ENCODE results near the gene STK16.
A peak's percentile ranks its signal among the peaks of the same experiment; 100 is the strongest.

The STK16 gene

DNA sequence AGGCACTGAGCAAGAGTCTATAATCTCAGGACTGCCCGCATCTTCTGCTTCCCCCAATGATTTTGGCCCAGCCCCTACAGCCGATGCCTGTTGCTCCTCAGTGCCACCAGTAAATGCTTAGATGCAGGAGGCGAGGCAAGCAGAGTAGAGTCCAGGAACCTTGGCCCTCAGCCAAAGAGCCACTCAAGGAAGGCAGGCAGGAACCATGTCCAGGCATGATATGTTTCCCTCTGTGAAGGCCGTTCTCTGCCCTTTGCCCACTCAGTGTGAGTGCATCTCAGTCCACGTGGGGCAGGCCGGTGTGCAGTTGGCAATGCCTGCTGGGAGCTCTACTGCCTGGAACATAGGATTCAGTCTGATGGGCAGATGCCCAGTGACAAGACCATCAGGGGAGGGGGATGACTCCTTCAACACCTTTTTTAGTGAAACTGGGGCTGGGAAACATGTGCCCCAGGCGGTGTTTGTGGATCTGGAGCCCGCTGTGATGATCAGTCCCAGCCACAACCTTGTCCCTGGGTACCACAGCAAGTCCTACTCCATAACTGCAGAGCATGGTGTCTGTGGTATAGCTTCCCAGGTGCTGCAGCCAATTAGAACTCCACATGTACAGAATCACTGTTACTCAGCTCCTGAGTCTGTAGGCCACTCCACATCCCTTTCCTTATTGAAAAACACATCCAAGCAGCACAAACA lies 24.2 kb downstream of the STK16 start:
- DNase-seq (ENCODE audit: low read depth in 2 of 2), result no peak

DNA sequence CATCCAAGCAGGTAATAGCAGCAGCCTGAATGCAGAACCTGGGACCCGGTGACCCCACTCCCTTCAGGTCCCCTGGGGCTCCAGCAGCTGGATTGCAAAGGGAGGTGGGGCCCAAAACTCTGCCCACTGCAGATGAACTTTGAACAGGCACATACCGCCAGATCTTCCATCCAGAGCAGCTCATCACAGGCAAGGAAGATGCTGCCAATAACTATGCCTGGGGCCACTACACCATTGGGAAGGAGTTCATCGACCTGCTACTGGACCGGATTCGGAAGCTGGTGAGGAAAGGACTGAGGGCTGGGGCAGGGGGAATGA lies 24.7 kb downstream of the STK16 start:
- no peak for DNase-seq (ENCODE audit: low read depth in 2 of 2)

DNA sequence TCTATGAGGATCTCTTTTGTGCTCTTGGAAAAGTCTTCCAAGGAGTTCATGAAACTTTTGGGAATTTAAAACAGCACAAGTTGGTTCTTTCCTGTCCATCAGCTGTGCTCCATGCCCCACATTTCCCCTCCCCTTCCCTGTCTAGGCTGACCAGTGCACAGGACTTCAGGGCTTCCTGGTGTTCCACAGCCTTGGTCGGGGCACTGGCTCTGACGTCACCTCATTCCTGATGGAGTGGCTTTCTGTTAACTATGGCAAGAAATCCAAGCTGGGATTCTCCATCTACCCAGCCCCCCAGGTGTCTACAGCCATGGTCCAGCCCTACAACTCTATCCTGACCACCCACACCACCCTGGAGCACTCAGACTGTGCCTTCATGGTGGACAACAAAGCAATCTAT lies 25.7 kb downstream of the STK16 start:
- DNase-seq (ENCODE audit: low read depth in 2 of 2), result no peak

DNA sequence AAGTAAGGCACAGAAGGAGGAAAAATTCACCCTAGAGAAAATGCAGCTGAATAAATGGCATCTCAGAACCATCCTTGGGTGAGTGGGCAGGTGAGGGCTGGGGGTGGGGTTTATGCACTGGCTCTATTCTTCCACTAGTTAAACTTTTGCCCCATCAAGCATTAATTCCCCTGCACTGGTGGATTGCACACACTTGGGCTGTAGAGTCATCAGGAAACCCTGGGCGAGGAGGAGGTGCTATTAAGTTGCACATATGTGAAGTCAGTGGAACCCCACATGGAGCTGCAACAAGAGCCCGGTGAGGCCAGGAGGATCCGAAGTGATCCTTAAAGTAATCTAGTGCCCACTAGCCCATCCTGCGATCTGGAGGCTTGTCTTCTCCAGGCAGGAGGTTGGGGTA lies 27.1 kb downstream of the STK16 start:
- no peak for DNase-seq (ENCODE audit: low read depth in 2 of 2)

DNA sequence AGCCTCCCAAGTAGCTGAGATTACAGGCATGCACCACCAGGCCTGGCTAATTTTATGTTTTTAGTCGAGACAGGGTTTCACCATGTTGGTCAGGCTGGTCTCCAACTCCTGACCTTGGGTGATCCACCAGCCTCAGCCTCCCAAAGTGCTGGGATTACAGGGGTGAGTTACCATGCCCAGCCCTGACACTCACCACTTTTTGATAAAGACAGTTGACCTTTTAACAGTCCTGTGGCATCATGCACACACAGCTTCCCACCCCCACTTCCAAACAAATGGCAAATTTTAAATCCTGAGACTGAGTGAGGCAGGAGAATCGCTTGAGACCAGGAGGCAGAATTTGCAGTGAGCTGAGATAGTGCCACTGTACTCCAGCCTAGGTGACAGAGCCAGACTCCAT lies 27.7 kb downstream of the STK16 start:
- DNase-seq (ENCODE audit: low read depth in 2 of 2), result no peak

DNA sequence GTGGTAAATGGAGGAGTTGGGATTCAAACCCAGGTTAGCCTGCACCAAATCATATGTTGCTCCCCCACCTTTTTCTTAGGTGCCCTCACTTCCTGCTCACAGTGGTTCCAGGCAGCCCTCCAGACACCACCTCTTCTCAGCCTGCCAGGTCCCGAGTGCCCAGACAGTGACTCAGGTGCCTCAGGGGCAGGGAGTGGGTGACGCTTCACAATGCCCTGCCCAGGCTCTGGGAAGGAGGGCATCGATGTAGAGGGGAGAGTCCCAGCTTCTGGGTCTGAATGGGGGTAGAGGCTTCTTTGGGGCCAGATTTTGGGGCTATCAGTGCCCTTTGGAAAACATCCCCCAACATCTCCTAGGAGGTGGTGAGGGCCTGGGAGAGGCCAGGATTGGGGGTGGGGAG lies 28.7 kb downstream of the STK16 start:
- DNase-seq (ENCODE audit: low read depth in 2 of 2), result no peak

DNA sequence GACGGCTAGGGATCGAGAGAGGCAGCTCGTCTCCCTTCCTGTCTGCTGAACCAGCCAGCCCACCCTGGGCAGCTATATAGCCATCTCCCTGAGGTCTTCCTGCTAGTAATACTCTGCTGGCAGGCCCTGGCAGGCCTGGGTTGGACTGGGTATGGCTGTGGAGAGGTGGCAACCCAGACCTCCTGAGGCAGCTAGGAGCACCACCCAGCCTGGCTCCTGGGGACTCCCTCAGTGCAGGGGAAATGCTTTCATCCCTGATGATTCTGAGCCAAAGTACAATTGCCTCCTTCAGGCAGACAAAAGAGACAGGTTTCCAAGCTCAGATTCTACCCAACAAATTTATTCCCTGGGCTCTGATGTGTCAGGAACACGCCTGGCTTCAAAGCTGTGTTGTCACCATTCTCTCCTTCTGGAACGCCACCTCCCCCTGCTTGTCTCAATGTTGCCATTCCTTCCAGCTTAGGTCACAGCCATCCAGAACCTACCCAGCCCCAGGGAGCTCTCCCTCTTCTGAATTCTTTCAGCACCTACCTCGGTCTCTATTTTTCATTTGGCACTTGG lies 29.2 kb downstream of the STK16 start:
- no peak for DNase-seq (ENCODE audit: low read depth in 2 of 2)

DNA sequence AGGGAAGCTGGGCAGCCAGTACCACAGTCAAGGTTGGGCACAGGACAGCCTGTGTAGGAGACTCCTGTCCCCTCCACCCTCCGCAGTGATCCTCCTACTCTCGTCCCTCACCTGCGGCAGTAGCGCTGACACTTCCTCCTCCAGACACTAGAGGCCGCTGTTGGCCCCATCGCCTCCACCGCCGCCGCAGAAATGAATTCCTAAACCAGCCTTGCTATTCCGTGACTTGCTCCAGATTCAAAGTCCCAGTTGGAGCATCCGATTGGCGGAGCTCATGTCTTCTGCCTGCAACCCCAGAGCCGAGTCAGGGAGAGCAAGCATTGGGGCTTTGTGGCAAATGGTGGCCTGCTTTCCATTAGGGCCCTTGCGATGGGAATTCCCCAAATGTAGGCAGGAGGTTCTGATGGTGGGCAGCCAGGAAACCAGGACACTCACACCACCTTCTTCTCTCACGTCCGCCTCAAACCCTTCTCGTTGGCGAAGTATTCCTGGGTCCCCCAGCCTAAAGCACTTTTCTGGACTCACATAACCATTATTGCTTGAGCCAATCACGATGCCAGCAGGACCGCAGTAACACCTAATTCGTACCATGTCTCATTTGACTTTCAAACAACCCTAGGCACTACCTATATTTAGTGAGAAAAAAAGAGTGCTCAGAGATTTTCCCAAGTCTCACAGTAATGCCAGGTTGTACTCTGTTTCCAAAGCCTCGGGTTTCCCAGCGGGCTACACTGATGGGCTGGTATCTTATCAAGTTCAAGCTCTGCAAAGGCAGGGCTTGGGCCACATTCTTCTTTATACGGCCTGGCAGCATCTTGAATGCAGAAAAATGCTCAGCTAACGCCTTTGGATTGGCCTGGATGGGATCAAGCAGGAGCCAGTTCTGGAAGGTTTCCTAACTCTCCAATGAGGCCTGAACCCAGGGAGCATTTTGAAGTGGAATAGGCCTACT lies 32.7 kb downstream of the STK16 start:
- DNase-seq (ENCODE audit: low read depth in 2 of 2), result peak; percentile 42 to 57

DNA sequence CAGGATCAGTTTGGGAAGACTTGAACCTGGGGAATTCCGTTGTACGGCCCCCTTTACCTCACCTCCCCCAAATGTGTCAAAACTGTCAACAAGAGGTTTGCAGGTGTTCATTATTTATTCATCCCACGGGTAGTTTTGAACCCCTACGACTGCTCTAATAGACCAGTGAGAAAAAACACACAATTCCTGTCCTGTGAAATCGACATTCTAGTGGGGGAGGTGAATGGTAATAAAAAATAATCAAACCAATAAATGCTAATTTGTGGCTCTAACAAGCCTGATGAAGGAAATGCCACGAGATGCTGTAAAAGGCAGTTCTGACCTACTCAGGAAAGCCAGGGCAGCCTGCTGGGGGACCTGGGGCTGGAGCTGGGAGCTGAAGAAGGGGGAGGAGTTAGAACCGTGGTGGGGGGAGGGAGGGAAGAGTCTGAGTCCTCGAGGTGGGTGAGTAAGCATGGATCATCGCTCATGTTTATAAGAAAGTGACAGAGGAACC lies 33.4 kb downstream of the STK16 start:
- no peak for DNase-seq (ENCODE audit: low read depth in 2 of 2)

DNA sequence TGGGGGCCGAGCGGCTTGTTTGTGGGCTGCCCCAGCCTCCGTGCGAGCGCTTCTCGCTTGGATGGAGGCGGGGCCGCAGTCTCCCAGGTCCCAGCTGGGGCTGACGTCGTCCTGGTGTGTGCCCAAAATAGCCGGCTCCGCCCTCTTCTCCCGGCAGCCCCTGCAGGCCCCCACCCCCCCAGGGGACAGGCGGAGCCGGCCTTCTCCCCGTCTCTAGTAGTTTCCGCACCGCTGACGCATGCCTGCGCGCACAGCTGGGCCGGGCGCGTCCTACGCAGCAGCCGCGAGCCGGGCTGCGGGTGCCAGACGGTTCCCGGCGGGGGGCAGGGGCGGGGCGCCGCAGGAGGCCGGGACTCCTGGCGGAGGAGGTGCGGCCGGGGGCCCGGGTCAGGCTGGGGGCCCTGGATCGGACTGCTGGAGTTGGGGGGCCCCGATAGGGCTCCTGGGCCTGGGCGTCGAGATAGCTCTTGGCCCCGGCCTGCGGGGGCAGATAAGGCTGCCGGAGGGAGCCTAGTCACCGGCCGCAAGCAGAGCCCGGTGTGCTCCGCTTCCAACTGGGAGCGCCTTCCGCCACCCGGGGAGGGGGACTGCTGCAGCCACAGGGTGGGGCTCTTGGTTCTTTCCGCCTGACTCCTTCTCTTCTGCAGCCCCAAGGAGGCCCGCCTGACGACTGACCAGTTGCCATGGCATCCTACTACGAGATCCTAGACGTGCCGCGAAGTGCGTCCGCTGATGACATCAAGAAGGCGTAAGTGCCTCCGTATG lies 34.1 kb downstream of the STK16 start, which contains the start of gene DNAJB2:
TSS of gene DNAJB2 (plus strand) at position 216 of the 765 bp plus-strand sequence. CDS start at position 684, 468 bp downstream.
- peak; percentile 98 to 99 for DNase-seq (ENCODE audit: low read depth in 2 of 2)

DNA sequence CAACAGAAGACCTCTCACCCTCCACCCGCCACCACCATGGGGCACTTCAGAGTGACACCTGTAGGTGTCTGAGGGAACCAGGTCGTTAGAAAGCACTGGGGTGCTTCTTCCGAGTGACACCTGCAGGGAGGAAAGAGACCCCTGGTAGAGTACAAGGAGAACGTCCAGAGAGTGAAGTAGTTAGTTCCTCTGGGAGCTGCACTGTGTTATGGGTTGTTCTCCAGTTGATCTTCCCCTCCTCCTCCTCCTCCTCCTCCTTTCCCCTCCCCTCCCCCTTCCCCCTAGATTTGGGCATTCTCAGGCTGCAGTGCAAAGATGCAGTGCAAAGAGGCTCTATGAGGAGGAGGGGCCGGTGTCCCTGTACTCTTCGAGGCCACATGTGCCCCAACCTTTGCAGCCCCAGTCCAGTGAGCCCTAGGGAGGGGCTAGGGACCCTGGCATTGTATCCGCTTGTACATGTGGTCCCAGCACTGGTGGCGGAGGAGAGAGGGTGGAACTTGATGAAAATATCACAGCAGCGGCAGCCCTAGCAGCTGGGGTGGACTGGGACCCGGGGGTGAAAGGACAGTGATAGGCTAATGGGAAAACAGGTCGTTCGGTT lies 34.7 kb downstream of the STK16 start:
- DNase-seq (ENCODE audit: low read depth in 2 of 2), result no peak

DNA sequence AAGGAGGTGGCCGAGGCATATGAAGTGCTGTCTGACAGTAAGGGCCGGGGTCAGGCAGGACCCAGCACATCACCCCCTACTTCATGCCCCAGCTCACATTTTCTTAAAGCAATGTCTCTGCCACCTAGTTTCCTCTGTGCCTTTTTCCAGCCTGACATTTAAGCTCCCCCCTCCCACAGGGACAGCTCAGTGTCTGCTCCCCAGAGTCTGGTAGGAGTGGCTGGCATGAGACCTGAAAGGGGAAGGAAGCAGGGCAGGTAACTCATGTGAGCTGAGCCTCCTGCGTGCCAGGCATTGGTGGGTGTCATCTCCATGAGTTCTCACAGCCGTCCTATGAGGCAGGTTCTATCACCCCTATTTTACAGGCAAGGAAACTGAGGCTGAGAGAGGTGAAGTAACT lies 35.4 kb downstream of the STK16 start:
- DNase-seq (ENCODE audit: low read depth in 2 of 2), result no peak

DNA sequence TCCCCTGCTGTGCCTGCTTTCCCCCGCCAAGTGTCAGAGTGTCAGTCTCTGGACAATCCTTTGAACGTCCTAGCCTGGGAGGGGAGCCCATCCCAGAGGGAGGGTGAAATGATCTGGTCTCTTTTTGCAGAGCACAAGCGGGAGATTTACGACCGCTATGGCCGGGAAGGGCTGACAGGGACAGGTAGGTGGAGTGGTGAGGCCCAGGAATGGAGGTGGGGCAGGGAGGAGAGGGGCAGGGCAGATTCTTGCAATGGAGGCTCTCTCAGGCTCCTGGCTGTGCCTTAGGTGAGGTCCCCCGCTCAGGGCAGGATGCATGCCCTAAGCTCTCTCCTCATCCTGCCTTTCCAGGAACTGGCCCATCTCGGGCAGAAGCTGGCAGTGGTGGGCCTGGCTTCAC lies 36.3 kb downstream of the STK16 start:
- DNase-seq (ENCODE audit: low read depth in 2 of 2), result no peak

DNA sequence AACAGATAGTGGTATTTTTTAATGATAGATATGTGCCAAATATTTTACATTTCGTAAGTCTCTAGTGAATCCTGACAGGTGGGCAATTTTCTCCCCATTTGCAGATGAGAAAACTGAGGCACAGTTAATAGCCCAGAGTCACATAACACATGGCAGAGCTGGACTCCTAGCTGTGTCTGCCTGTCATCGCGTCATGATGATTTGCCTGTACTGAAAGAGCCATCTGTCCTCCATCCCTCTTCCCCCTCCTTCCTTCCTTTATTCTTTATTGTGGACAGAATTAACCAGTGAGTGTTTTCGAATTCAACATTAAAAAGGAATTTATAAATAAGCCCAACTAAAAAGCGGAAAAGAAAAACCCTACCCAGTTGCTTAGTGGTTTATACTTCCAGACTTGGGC lies 37.1 kb downstream of the STK16 start:
- DNase-seq (ENCODE audit: low read depth in 2 of 2), result no peak

DNA sequence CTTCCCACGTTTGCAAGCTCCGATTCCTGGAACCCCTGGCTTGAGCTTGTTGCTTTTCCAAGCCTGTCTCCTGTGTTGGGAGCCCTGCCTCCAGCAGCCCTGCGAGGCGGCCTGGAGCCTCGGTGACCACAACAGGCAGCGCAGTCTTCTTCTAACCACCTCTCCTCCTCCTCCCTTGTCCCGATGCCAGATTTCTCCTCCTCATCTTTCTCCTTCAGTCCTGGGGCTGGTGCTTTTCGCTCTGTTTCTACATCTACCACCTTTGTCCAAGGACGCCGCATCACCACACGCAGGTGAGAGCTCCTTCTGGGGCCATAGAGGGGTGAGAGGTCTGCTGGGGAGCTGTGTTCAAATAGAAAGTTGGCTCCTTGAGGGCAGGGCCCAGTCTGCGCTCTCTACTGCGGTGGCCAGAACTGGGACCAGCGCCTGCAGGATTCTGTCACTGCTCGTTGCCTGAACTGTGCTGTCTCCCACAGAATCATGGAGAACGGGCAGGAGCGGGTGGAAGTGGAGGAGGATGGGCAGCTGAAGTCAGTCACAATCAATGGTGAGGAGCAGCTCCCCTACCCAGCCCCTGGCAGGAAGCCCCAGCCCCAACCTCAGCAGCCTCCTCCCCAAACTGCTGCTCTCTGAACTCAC lies 37.8 kb downstream of the STK16 start:
- no peak for DNase-seq (ENCODE audit: low read depth in 2 of 2)

DNA sequence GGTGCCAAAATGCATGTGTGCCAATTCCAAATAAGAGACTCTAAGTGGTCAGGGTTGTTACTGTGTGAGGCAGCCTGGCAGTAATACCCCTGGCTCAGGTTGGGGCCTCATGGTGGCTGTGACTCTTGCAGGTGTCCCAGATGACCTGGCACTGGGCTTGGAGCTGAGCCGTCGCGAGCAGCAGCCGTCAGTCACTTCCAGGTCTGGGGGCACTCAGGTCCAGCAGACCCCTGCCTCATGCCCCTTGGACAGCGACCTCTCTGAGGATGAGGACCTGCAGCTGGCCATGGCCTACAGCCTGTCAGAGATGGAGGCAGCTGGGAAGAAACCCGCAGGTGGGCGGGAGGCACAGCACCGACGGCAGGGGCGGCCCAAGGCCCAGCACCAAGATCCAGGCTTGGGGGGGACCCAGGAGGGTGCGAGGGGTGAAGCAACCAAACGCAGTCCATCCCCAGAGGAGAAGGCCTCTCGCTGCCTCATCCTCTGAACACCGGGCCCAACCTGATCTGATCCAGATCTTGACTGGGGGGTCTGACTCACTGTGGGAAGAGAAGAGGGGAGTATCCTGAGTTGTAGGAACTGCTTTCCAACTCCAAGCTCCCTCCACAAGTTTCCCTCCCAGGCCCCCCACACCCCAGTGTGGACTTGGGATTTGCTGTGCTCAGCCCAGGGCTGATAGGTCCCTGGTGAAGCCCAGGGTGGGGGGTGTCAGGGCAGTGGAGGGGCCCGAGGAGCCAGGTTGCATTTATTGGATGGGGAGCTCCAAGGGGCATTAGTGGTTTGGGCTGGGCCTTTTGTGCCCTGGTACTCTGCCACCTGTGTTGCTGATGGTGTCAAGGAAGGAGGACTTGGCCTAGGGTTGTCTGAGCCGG lies 39.5 kb downstream of the STK16 start:
- DNase-seq (ENCODE audit: low read depth in 2 of 2), result no peak

DNA sequence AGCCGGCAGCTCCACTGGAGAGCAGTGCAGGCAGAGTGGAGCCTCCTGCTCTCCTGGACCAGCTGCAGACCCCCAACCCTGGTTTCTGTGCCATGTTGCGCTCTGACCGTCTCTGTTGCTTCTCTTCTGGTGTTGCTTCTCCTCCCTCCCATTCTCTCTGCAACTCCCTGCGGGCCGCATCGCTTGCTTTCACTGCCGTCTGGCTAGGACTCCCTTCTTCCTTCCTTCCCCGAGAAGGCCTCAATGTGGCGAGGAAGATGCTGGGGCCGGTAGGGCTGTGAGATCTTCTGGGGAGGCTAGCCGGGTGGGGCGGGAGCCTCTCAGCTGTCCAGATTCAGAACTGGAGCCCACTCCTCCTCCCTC lies 40.1 kb downstream of the STK16 start:
- no peak for DNase-seq (ENCODE audit: low read depth in 2 of 2)

DNA sequence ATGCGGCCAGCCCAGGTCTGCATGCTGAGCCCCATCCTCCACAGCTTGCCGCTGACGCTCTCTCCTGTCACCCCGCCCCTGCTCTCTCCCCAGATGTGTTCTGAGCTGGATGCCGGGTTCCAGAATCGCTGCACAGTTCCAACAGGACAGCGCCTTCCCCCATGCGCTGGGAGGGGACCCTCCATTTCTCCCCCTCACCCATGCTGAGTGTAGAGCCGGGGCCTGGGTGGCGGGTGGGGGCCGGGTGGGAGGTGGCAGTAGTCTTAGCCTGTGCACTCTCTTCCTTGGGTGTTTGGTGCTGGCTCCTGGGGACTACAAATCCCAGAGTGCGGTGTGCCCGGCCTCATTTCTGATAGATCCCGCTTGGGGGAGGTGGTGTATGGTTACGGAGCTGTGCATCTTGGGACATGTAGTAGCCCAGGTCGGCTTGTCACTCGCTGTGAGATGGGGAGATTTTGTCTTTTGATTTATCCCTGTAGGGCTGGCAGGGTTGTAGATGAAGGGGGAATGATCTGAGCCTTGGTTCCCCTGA lies 40.7 kb downstream of the STK16 start:
- DNase-seq (ENCODE audit: low read depth in 2 of 2), result no peak

DNA sequence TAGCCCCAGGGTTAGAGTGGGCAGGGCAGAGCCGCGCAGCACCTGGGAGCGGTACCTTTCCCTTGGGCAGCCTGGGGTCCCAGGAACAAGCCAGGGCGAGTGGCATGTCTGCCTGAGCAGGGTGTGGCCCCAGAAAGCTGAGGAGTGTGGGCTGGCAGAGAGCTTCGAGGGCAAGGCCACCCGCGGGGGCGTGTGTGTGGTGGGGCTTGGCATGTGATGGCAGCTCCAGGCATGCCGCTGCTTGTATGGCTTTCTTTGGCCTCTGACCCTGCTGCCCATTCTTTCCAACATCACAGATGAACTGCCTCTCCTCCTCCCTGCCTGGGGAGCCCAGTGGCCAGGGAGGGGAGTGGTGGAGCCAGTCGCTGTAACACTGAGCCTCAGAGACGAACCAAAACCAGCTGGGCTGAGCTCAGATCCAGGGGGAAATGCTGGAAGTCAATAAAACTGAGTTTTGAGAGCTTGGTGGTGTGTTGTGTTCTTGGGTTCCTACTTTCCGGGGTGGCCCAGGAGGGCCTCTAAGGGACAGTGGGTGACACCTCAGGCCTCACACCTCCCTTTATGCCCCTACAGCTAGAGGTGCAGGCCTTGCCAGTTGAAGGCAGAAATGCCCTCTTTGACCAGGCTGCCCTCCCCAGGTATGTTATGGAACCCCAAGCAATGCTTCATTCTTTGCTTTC lies 41.3 kb downstream of the STK16 start:
- DNase-seq (ENCODE audit: low read depth in 2 of 2), result no peak
